GM20431 (cell line): ENCODE results near the gene SULT2B1.
"Not testable (repeated sequence)": the region's sequence is repeated elsewhere in the genome, so short reads cannot be mapped to it uniquely, and the experiment has no call there.

Source experiments
- in situ Hi-C: fragments of 300-500 bp; cut with MseI, MboI; formaldehyde crosslinking; loops from one replicate; pipeline ENCODE4 v1.15.0; 2020; ENCODE audit warnings: low sequenced_read_pairs; ENCODE audit not compliant: unreplicated experiment

Gene SULT2B1

GRCh38 chr19:48551437-48552302, at the start of gene SULT2B1:
Gene SULT2B1 (plus strand): TSS chr19:48552172. CDS start chr19:48552253, 81 bp downstream.
- in situ Hi-C loops, result no loop called here

GRCh38 chr19:48502350-48503018, 49.5 kb upstream of the SULT2B1 start:
- in situ Hi-C loops, result no loop called here

- in situ Hi-C loops, result no loop called here
These were observed 45.7 kb upstream of the SULT2B1 start for GRCh38 chr19:48506138-48506733.

- in situ Hi-C loops, result no loop called here
These were observed 44.0 kb upstream of the SULT2B1 start for GRCh38 chr19:48507911-48508439.

GRCh38 chr19:48508729-48509411, 43.1 kb upstream of the SULT2B1 start:
- in situ Hi-C loops, result no loop called here

- in situ Hi-C loops, result no loop called here
These were observed 42.3 kb upstream of the SULT2B1 start for GRCh38 chr19:48509467-48510194.

GRCh38 chr19:48510421-48511268, 41.3 kb upstream of the SULT2B1 start:
- in situ Hi-C loops, result no loop called here

- in situ Hi-C loops, result no loop called here
These were observed 40.6 kb upstream of the SULT2B1 start for GRCh38 chr19:48511321-48511731.

- in situ Hi-C loops, result no loop called here
These were observed 40.0 kb upstream of the SULT2B1 start, which contains the start of gene LMTK3 for GRCh38 chr19:48511800-48512503. Gene LMTK3 (minus strand): TSS chr19:48511835. CDS start chr19:48511576, 259 bp downstream.

- in situ Hi-C loops, result no loop called here
These were observed 39.3 kb upstream of the SULT2B1 start for GRCh38 chr19:48512504-48513288.

- in situ Hi-C loops, result no loop called here
These were observed 38.5 kb upstream of the SULT2B1 start for GRCh38 chr19:48513289-48514122.

GRCh38 chr19:48514123-48514458, 37.9 kb upstream of the SULT2B1 start:
- in situ Hi-C loops, result no loop called here

- in situ Hi-C loops, result no loop called here
These were observed 35.4 kb upstream of the SULT2B1 start for GRCh38 chr19:48516536-48516935.

GRCh38 chr19:48518207-48518606, 33.8 kb upstream of the SULT2B1 start:
- in situ Hi-C loops, result no loop called here

GRCh38 chr19:48519426-48519825, 32.5 kb upstream of the SULT2B1 start:
- in situ Hi-C loops, result not testable (repeated sequence)

GRCh38 chr19:48520134-48520533, 31.8 kb upstream of the SULT2B1 start:
- in situ Hi-C loops, result no loop called here
